ENCODE data around the gene NOC4L.

The NOC4L gene

DNA sequence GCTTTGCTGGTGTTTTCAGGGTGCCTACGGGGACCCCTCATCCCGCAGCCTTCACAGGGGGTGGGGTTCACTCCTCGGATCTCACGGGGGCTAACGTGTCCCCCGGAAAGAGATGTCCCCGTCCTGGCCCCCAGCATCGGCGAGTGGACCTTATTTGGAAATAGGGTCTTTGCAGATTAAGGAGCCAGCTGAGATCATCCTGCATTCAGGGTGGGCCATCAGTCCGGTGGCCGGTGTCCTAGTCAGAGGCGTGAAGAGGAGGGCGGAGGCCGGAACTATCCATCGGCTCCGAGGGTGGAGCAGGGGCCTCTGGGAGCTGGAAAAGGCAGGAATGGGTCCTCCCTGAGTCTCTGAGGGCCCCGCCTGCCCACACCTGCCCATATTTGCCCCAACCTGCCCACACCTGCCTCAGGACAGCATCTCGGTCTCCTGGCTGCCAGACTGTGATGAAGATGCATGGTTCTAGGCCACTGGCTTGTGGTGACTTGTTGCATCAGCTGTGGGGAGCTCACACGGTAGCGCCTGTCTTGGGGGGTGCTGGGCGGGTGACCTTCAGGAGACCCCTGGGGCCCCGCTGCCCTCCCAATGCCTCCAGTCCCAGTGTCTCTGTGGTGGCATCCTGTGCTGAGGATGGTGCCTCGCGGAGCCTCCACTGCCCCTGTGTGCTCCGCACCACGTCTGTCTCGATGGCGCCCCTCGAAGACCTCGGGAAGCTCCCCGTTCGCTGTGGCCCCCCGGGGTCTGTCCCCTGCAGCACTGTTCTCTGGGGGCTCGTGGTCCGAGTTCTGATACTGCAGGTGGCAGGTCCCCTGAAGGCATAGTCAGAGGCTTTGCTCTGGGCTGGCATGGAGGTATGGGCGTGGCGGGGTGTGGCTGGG is 14.7 kb downstream of the NOC4L start:
- DNase-seq (ENCODE audit: extremely low read depth, insufficient read length): no peak

DNA sequence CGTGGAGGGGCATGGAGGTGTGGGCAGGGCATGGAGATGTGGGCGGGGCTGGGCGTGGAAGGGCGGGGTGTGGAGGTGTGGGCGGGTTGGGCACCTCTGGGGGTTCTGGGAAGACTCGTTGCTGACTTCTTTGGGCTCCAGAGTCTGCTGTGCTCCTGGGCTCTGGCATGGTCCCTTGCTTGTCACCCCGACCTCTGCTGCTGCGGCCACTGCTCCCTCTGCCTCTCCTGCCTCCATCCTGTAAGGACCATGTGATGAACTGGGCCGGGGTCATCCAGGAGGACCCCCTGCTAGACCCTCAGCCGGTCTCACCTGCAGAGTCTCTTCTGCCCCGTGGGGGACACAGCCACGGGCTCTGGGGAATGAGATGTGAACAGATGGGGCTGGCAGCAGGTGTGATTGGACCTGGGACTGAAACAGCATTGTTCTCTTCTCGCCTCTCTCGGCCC is 15.3 kb downstream of the NOC4L start:
- H3K27me3 ChIP-seq (replicated peaks; ENCODE audit: control insufficient read depth, insufficient read depth, low read length): no peaks in the 10 kb centered on the region
- peaks cover 13% of the 10 kb centered on the region for H3K36me3 ChIP-seq (ENCODE audit: control insufficient read depth, insufficient read depth, low read length)
- H3K4me3 ChIP-seq (replicated peaks; ENCODE audit: low read depth, low read length): no peak overlapping the region
- TF ChIP-seq, protein P1, sequence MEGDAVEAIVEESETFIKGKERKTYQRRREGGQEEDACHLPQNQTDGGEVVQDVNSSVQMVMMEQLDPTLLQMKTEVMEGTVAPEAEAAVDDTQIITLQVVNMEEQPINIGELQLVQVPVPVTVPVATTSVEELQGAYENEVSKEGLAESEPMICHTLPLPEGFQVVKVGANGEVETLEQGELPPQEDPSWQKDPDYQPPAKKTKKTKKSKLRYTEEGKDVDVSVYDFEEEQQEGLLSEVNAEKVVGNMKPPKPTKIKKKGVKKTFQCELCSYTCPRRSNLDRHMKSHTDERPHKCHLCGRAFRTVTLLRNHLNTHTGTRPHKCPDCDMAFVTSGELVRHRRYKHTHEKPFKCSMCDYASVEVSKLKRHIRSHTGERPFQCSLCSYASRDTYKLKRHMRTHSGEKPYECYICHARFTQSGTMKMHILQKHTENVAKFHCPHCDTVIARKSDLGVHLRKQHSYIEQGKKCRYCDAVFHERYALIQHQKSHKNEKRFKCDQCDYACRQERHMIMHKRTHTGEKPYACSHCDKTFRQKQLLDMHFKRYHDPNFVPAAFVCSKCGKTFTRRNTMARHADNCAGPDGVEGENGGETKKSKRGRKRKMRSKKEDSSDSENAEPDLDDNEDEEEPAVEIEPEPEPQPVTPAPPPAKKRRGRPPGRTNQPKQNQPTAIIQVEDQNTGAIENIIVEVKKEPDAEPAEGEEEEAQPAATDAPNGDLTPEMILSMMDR (IDR thresholded peaks at IDR 0.05; ENCODE audit: insufficient read depth, low read length, poor library complexity, severe bottlenecking): no peak
- DNase-seq (ENCODE audit: extremely low read depth, insufficient read length): no peak

More for the DNA sequence above, 14.7 kb downstream of the NOC4L start:
- no peak overlapping the region for H3K4me3 ChIP-seq (replicated peaks; ENCODE audit: low read depth, low read length)
- TF ChIP-seq, protein P1 (IDR thresholded peaks at IDR 0.05; ENCODE audit: insufficient read depth, low read length, poor library complexity, severe bottlenecking): no peak
- H3K36me3 ChIP-seq (ENCODE audit: control insufficient read depth, insufficient read depth, low read length): peaks cover 13% of the 10 kb centered on the region
- H3K27me3 ChIP-seq (replicated peaks; ENCODE audit: control insufficient read depth, insufficient read depth, low read length): no peaks in the 10 kb centered on the region

DNA sequence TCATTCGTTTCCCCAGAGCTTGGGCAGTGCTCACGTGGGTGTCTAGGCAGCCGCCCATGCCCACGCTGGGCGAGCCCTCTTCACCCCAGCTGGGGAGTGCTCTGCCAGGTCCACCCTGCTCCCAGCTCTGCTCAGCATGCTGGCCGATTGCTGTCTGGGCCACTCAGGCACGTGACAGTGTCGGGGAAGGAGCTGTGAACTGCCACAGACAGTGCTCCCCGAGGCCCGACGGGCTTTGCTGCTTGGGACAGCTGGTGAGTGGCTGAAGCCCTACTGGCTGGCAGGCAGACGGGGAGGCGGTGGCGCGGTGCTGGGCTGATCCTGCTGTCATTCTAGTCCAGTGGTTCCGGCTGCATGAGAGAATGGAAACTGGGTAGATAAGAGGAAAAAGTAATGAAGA is 15.8 kb downstream of the NOC4L start:
- TF ChIP-seq, protein P1 (IDR thresholded peaks at IDR 0.05; ENCODE audit: insufficient read depth, low read length, poor library complexity, severe bottlenecking): no peak
- Histone ChIP-seq H3K27me3 (replicated peaks; ENCODE audit: control insufficient read depth, insufficient read depth, low read length) (no peaks in the 10 kb centered on the region), H3K36me3 (ENCODE audit: control insufficient read depth, insufficient read depth, low read length) (peaks cover 13% of the 10 kb centered on the region), H3K4me3 (replicated peaks; ENCODE audit: low read depth, low read length) (no peak overlapping the region)
- DNase-seq (ENCODE audit: extremely low read depth, insufficient read length): no peak

DNA sequence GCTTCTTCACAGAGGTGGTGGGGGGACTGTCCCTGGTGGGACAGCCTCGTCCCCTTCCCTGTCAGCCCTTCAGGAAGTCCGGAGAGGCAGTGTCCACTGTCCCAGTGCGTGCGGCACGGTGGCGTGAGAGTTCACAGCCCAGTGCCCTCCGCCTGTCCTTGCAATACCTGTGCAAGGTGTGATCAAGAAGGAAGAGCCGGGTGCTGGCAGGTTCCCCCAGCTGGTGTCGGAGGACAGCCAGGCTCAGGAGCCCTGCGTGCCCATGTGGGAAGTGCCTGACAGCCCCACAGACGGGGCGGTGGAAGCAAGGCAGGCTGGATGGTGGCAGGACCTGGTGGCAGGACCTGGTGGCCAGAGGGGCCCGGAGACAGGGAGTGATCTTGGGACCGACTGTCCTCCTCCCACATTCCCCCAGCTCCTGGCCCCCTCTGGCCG is 16.4 kb downstream of the NOC4L start:
- no peaks in the 10 kb centered on the region for H3K27me3 ChIP-seq (replicated peaks; ENCODE audit: control insufficient read depth, insufficient read depth, low read length)
- peaks cover 13% of the 10 kb centered on the region for H3K36me3 ChIP-seq (ENCODE audit: control insufficient read depth, insufficient read depth, low read length)
- DNase-seq (ENCODE audit: extremely low read depth, insufficient read length): no peak
- TF ChIP-seq, protein P1 (IDR thresholded peaks at IDR 0.05; ENCODE audit: insufficient read depth, low read length, poor library complexity, severe bottlenecking): no peak
- no peak overlapping the region for H3K4me3 ChIP-seq (replicated peaks; ENCODE audit: low read depth, low read length)

DNA sequence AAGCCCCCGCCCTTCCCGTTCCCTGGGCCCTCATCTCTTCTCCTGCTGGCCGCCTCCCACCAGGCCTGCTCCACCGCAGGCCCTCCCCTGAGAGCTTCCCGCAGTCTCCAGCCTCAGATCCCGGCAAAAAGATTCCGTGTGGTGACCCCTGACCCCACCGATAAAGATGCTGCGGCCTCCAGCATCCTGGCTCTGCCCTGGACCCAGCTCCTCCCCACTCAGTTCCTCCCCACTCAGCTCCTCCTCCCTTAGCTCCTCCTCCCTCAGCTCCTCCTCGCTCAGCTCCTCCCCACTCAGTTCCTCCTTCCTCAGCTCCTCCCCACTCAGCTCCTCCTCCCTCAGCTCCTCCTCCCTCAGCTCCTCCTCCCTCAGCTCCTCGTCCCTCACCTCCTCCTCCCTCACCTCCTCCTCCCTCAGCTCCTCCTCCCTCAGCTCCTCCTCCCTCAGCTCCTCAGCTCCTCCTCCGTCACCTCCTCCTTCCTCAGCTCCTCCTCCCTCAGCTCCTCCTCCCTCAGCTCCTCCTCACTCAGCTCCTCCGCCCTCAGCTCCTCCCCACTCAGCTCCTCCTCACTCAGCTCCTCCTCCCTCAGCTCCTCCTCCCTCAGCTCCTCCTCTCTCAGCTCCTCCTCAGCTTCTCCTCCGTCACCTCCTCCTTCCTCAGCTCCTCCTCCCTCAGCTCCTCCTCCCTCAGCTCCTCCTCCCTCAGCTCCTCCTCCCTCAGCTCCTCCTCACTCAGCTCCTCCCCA is 17.0 kb downstream of the NOC4L start:
- Histone ChIP-seq H3K27me3 (replicated peaks; ENCODE audit: control insufficient read depth, insufficient read depth, low read length) (no peaks in the 10 kb centered on the region), H3K4me3 (replicated peaks; ENCODE audit: low read depth, low read length) (no peak overlapping the region), H3K36me3 (ENCODE audit: control insufficient read depth, insufficient read depth, low read length) (peaks cover 13% of the 10 kb centered on the region)
- DNase-seq (ENCODE audit: extremely low read depth, insufficient read length): peak; percentile 3
- TF ChIP-seq, protein P1 (IDR thresholded peaks at IDR 0.05; ENCODE audit: insufficient read depth, low read length, poor library complexity, severe bottlenecking): no peak
